SK-N-SH treated with all-trans-retinoic acid at 6 μM for 48 hours (cell line): ENCODE measurements around the gene ST6GALNAC6.

Source experiments
- ATAC-seq: fragments of 200-7000 bp; cut with Tn5 transposase; 3 replicates; pipeline ENCODE4 v1.9.1; 2020; ENCODE audit warnings: mild to moderate bottlenecking, moderate library complexity
- ARNTL ChIP-seq: fragments of 450-650 bp; formaldehyde crosslinking; IDR thresholded peaks from 2 replicates; pipeline ENCODE4 v1.5.0; 2020; ENCODE audit warnings: low read depth, mild to moderate bottlenecking, moderate library complexity, borderline replicate concordance
- BACH2 ChIP-seq: fragments of 250-450 bp; sonication (Bioruptor Pico); IDR thresholded peaks from 2 replicates; pipeline ENCODE4 v1.9.0; 2021; ENCODE audit warnings: mild to moderate bottlenecking, borderline replicate concordance
- CREB5 ChIP-seq: fragments of 250-450 bp; sonication (Bioruptor Pico); IDR thresholded peaks from 2 replicates; pipeline ENCODE4 v1.5.1; 2020; ENCODE audit warnings: low read depth, mild to moderate bottlenecking, moderate library complexity
- CSRNP3 ChIP-seq: fragments of 250-450 bp; sonication (Bioruptor Pico); IDR thresholded peaks from 2 replicates; pipeline ENCODE4 v1.5.1; 2021; ENCODE audit warnings: mild to moderate bottlenecking, moderate library complexity
- ESRRG ChIP-seq: fragments of 250-450 bp; sonication (Bioruptor Pico); IDR thresholded peaks from 2 replicates; pipeline ENCODE4 v1.6.1; 2021; ENCODE audit warnings: mild to moderate bottlenecking
- GLIS3 ChIP-seq: fragments of 250-450 bp; sonication (Bioruptor Pico); IDR thresholded peaks from 2 replicates; pipeline ENCODE4 v1.5.0; 2020; ENCODE audit warnings: mild to moderate bottlenecking, moderate library complexity
- OSR1 ChIP-seq: fragments of 250-450 bp; sonication (Bioruptor Pico); IDR thresholded peaks from 2 replicates; pipeline ENCODE4 v1.8.0; 2022; ENCODE audit warnings: moderate library complexity, mild to moderate bottlenecking, inconsistent platforms
- POU6F1 ChIP-seq: fragments of 250-450 bp; sonication (Bioruptor Pico); IDR thresholded peaks from 2 replicates; pipeline ENCODE4 v1.8.0; 2021; ENCODE audit warnings: low read depth, mild to moderate bottlenecking, moderate library complexity, borderline replicate concordance
- PPARA ChIP-seq: fragments of 250-450 bp; sonication (Bioruptor Pico); IDR thresholded peaks from 2 replicates; pipeline ENCODE4 v1.5.0; 2020; ENCODE audit warnings: mild to moderate bottlenecking, borderline replicate concordance
- RARB ChIP-seq: fragments of 250-450 bp; sonication (Bioruptor Pico); IDR thresholded peaks from 2 replicates; pipeline ENCODE4 v1.8.0; 2021; ENCODE audit warnings: mild to moderate bottlenecking, moderate library complexity
- SNAI2 ChIP-seq: fragments of 250-450 bp; sonication (Bioruptor Pico); IDR thresholded peaks from 2 replicates; pipeline ENCODE4 v1.5.0; 2020; ENCODE audit warnings: mild to moderate bottlenecking, moderate library complexity
- TCF4 ChIP-seq: fragments of 250-450 bp; sonication (Bioruptor Pico); IDR thresholded peaks from 2 replicates; pipeline ENCODE4 v1.8.0; 2021; ENCODE audit warnings: mild to moderate bottlenecking, moderate library complexity, borderline replicate concordance
- TOX ChIP-seq: fragments of 250-450 bp; sonication (Bioruptor Pico); IDR thresholded peaks from 2 replicates; pipeline ENCODE4 v1.8.0; 2021; ENCODE audit warnings: mild to moderate bottlenecking, moderate library complexity, borderline replicate concordance
- TSHZ2 ChIP-seq: fragments of 250-450 bp; sonication (Bioruptor Pico); IDR thresholded peaks from 2 replicates; pipeline ENCODE4 v1.5.0; 2020; ENCODE audit warnings: mild to moderate bottlenecking, moderate library complexity
- ZC3H10 ChIP-seq: fragments of 250-450 bp; sonication (Bioruptor Pico); IDR thresholded peaks from 2 replicates; pipeline ENCODE4 v1.5.1; 2021; ENCODE audit warnings: mild to moderate bottlenecking, moderate library complexity
- ZFP3 ChIP-seq: fragments of 250-450 bp; sonication (Bioruptor Pico); IDR thresholded peaks from 2 replicates; pipeline ENCODE4 v1.5.0; 2020; ENCODE audit warnings: mild to moderate bottlenecking, moderate library complexity
- ZFP30 ChIP-seq: fragments of 450-650 bp; formaldehyde crosslinking; IDR thresholded peaks from 2 replicates; pipeline ENCODE4 v1.5.0; 2022; ENCODE audit warnings: mild to moderate bottlenecking, moderate library complexity
- ZNF565 ChIP-seq: fragments of 450-650 bp; formaldehyde crosslinking; conservative IDR thresholded peaks from 2 replicates; pipeline ENCODE4 v1.5.0; 2020; ENCODE audit warnings: low read depth, mild to moderate bottlenecking, moderate library complexity
- ZNF70 ChIP-seq: fragments of 450-650 bp; formaldehyde crosslinking; IDR thresholded peaks from 2 replicates; pipeline ENCODE4 v1.5.0; 2020; ENCODE audit warnings: mild to moderate bottlenecking, moderate library complexity
- ZNF8 ChIP-seq: fragments of 450-650 bp; formaldehyde crosslinking; IDR thresholded peaks from 2 replicates; pipeline ENCODE4 v1.5.0; 2020; ENCODE audit warnings: mild to moderate bottlenecking, moderate library complexity
- TF ChIP-seq, protein P1 (sequence below): fragments of 250-450 bp; sonication (Bioruptor Pico); IDR thresholded peaks from 2 replicates; pipeline ENCODE4 v1.8.0; 2020; ENCODE audit warnings: mild to moderate bottlenecking, moderate library complexity, borderline replicate concordance

Gene ST6GALNAC6

DNA sequence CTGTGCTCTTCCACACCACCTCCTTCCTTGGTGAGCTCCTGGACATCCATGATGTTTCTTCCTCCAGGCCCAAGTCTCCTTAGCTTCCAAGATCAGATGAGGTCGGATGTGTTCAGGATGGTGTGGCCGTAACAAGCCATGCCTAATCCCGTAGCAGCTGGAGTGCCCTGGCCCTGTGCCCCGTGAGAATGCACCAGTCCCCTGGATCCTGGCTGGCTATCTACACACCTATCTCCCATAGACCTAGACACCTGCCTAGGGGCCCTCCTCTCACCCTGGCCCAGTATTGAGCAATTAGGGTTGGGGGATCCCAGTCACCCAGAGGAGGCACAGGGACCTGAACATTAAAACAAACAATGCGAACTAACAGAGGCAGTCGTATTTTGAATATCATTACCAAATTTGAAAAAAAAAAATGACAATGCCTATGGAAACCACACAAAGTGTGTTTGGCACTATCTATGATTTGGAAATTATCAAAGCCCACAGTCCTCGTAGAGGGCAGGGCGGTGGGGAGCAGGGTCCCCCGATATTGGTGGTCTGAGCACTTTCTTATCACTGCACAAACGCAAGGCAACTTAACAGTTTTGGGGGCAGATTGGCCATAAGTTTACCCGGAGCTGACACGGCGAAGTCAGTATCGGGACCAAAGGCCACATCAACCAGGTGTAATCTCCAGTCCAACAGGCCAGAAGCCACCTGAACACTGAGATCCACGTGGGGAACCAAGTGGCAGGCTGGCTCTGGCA lies 58.1 kb downstream of the ST6GALNAC6 start:
- ATAC-seq, result no peak
- TF ChIP-seq TSHZ2 (CRISPR knock-in tag), result no peak
- TF ChIP-seq TOX (CRISPR knock-in tag), result no peak

DNA sequence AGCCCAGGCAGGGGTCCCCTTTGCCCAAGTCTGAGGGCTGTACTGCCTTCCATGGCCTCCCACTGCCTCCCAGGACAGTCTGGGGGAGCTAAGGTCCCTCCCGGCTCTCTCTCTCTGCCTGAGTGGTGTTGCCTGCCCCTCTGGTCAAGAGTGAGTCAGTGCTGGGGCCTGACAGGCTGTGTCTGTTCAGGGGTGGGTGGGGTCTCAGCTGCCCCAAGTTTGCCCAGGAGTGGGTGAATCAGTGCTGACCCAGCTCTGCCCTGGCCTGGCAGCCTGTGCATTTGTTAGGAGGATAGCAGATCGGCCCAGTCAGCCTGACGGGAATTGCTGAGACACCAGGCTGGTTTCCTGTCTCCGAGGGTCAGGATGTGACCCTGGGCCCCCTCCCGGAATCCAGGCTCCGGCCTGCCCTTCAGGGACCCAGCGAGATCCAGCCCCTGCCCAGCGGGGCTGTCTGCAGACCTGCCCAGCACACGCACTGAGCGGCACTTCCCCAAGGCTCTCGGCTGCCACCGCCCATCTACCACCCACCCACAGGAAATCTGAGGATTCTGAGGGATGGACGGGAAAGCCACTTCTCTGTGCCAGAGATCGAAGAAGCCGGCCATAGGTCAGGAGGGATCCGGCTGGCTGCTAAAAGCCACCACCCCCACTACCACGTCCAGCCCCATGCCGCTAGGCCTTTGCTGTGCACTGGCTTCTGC lies 60.9 kb downstream of the ST6GALNAC6 start:
- no peak for TF ChIP-seq SNAI2 (CRISPR knock-in tag)
- TF ChIP-seq ZNF70 (CRISPR knock-in tag), result no peak
- no peak for TF ChIP-seq OSR1 (CRISPR knock-in tag)
- no peak for TF ChIP-seq ARNTL (CRISPR knock-in tag)
- TF ChIP-seq RARB (CRISPR knock-in tag), result no peak
- TF ChIP-seq TCF4 (CRISPR knock-in tag), result no peak
- TF ChIP-seq ZNF8 (CRISPR knock-in tag), result no peak
- TF ChIP-seq CSRNP3 (CRISPR knock-in tag), result no peak
- TF ChIP-seq POU6F1 (CRISPR knock-in tag), result no peak
- TF ChIP-seq, protein P1, sequence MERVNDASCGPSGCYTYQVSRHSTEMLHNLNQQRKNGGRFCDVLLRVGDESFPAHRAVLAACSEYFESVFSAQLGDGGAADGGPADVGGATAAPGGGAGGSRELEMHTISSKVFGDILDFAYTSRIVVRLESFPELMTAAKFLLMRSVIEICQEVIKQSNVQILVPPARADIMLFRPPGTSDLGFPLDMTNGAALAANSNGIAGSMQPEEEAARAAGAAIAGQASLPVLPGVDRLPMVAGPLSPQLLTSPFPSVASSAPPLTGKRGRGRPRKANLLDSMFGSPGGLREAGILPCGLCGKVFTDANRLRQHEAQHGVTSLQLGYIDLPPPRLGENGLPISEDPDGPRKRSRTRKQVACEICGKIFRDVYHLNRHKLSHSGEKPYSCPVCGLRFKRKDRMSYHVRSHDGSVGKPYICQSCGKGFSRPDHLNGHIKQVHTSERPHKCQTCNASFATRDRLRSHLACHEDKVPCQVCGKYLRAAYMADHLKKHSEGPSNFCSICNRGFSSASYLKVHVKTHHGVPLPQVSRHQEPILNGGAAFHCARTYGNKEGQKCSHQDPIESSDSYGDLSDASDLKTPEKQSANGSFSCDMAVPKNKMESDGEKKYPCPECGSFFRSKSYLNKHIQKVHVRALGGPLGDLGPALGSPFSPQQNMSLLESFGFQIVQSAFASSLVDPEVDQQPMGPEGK (CRISPR knock-in tag), result no peak
- TF ChIP-seq BACH2 (CRISPR knock-in tag), result no peak
- TF ChIP-seq GLIS3 (CRISPR knock-in tag), result no peak
- TF ChIP-seq CREB5 (CRISPR knock-in tag), result no peak
- TF ChIP-seq ZNF565 (CRISPR knock-in tag), result no peak
- TF ChIP-seq ZFP30, result no peak
- TF ChIP-seq ESRRG, result no peak
- TF ChIP-seq PPARA (CRISPR knock-in tag), result no peak
- TF ChIP-seq, all 23 proteins: peak for 0
- ATAC-seq, result peak; percentile 96

- no peak for ATAC-seq
- TF ChIP-seq, protein P1 (CRISPR knock-in tag), result no peak
- no peak for TF ChIP-seq BACH2 (CRISPR knock-in tag)
- TF ChIP-seq ZFP3 (CRISPR knock-in tag), result no peak
- TF ChIP-seq TOX (CRISPR knock-in tag), result no peak
- no peak for TF ChIP-seq ZNF565 (CRISPR knock-in tag)
- TF ChIP-seq GLIS3 (CRISPR knock-in tag), result no peak
- no peak for TF ChIP-seq CREB5 (CRISPR knock-in tag)
- no peak for TF ChIP-seq RARB (CRISPR knock-in tag)
- no peak for TF ChIP-seq TCF4 (CRISPR knock-in tag)
- no peak for TF ChIP-seq CSRNP3 (CRISPR knock-in tag)
- TF ChIP-seq PPARA (CRISPR knock-in tag), result no peak
- no peak for TF ChIP-seq SNAI2 (CRISPR knock-in tag)
- TF ChIP-seq ZNF70 (CRISPR knock-in tag), result no peak
- TF ChIP-seq ZC3H10 (CRISPR knock-in tag), result no peak
- no peak for TF ChIP-seq ZNF8 (CRISPR knock-in tag)
Observed at GRCh38 chr9:127837346-127837745, 62.1 kb downstream of the ST6GALNAC6 start.
